HepG2 (cell line): Measurements from ENCODE around the gene RMDN2. TPM values are rescaled to one million over a fixed set of nuclear protein-coding genes. Genes with fewer than 3 reads are reported as not detected.
"Not testable (repeated sequence)": the region's sequence is repeated elsewhere in the genome, so short reads cannot be mapped to it uniquely, and the experiment has no call there.

Source experiments
- ATAC-seq: fragments of 200-7000 bp; cut with Tn5 transposase; 3 replicates; pipeline ENCODE4 v1.9.1; 2020; ENCODE audit warnings: mild to moderate bottlenecking, moderate library complexity
- BruUV-seq: library from RNA; stranded (reverse); fragments of 400-500 nt; replicated peaks from 2 replicates; lab custom pipeline; 2021; lab: Mats Ljungman, UMichigan
- CTCF ChIA-PET: fragments of 300-600 bp; formaldehyde crosslinking; extraction: SDS; loops from one replicate; lab custom pipeline; 2021; ENCODE audit warnings: low total read pairs, inconsistent platforms, low intra/inter-chr PET ratio; lab: Yijun Ruan, JAX
- POLR2A ChIA-PET: fragments of 350-600 bp; sonication (Branson Sonifier 250); formaldehyde crosslinking; loops from one replicate; lab custom pipeline; 2020; ENCODE audit warnings: antibody characterized with exemption, inconsistent platforms; lab: Yijun Ruan, JAX
- DNase-seq: peaks from one replicate; pipeline ENCODE4 v3.0.0-alpha.2; 2015; ENCODE audit warnings: low spot score
- FAIRE-seq: peaks from 3 replicates; lab custom pipeline; 2011; peaks lifted over from hg19 to GRCh38; lab: Jason Lieb, UNC
- H2AFZ ChIP-seq: one replicate; pipeline ENCODE4 v1.6.1; 2011; ENCODE audit warnings: low read length, inconsistent platforms
- H3K27ac ChIP-seq: fragments of 300-600 bp; 3 replicates; pipeline ENCODE4 v1.8.0; 2011; ENCODE audit warnings: mixed run types, mild to moderate bottlenecking, mixed read lengths, low read length, inconsistent platforms; ENCODE audit not compliant: insufficient read depth; ENCODE audit errors: extremely low read length
- H3K27me3 ChIP-seq, 2 experiments: fragments of 200-600 bp in 1 of 2; 2 replicates in 1 of 2; 3 replicates in 1 of 2; pipeline versions ENCODE4 v1.6.0 to v1.8.0; 2011; ENCODE audit warnings: low read length in 2 of 2, mild to moderate bottlenecking in 2 of 2, moderate library complexity in 2 of 2, inconsistent platforms in 1 of 2; ENCODE audit not compliant: insufficient read depth in 2 of 2, control insufficient read depth in 1 of 2
- H3K36me3 ChIP-seq, 2 experiments: fragments of 200-600 bp in 1 of 2; replicated peaks in 1 of 2; 2 replicates in 1 of 2; 3 replicates in 1 of 2; pipeline versions ENCODE4 v1.5.1 to v1.8.0; 2011; ENCODE audit warnings: low read length in 2 of 2, inconsistent platforms in 1 of 2; ENCODE audit not compliant: insufficient read depth in 2 of 2, control insufficient read depth in 1 of 2
- H3K4me1 ChIP-seq: 2 replicates; pipeline ENCODE4 v1.5.1; 2012; ENCODE audit warnings: low read length, inconsistent platforms; ENCODE audit not compliant: insufficient read depth
- H3K4me2 ChIP-seq: 2 replicates; pipeline ENCODE4 v1.6.0; 2011; ENCODE audit warnings: low read depth, low read length, inconsistent platforms
- H3K4me3 ChIP-seq, 3 experiments: fragments of 200-600 bp in 1 of 3; sonication (generic), shearing (Covaris generic) in 1 of 3; replicated peaks in 1 of 3; 2 replicates each; pipeline ENCODE4 v1.5.1; 2011 to 2016; ENCODE audit warnings: low read length in 3 of 3, inconsistent platforms in 2 of 3, low read depth in 2 of 3, mild to moderate bottlenecking in 2 of 3, control low read depth in 1 of 3, mixed read lengths in 1 of 3; ENCODE audit not compliant: insufficient read depth in 1 of 3
- H3K79me2 ChIP-seq: one replicate; pipeline ENCODE4 v1.6.1; 2011; ENCODE audit warnings: low read length, inconsistent platforms; ENCODE audit not compliant: insufficient read depth
- H3K9ac ChIP-seq: 2 replicates; pipeline ENCODE4 v1.6.0; 2011; ENCODE audit warnings: mild to moderate bottlenecking, low read depth, low read length, inconsistent platforms; ENCODE audit not compliant: insufficient read depth
- H3K9me3 ChIP-seq: 2 replicates; pipeline ENCODE4 v1.5.1; 2012; ENCODE audit warnings: mild to moderate bottlenecking, low read length
- H4K20me1 ChIP-seq: 2 replicates; pipeline ENCODE4 v1.6.0; 2011; ENCODE audit warnings: inconsistent platforms, mild to moderate bottlenecking, low read length, moderate library complexity; ENCODE audit not compliant: insufficient read depth
- CBFB ChIP-seq: sonication (generic); formaldehyde crosslinking; IDR thresholded peaks from 2 replicates; pipeline ENCODE4 v1.4.0; 2020; ENCODE audit warnings: missing genetic modification reagents
- GZF1 ChIP-seq: sonication (generic); formaldehyde crosslinking; IDR thresholded peaks from 2 replicates; pipeline ENCODE4 v1.5.1; 2020; ENCODE audit warnings: mild to moderate bottlenecking, missing genetic modification reagents
- HMG20B ChIP-seq: conservative IDR thresholded peaks from 2 replicates; pipeline ENCODE4 v1.6.1; 2016; ENCODE audit warnings: missing genetic modification reagents, missing compliant biosample characterization
- MIER2 ChIP-seq: IDR thresholded peaks from 2 replicates; pipeline ENCODE4 v1.6.1; 2016; ENCODE audit warnings: missing biosample characterization, missing genetic modification reagents
- MYC ChIP-seq: sonication (generic); formaldehyde crosslinking; IDR thresholded peaks from 2 replicates; pipeline ENCODE4 v1.9.0; 2021; ENCODE audit warnings: missing genetic modification reagents, borderline replicate concordance
- POGZ ChIP-seq: sonication (generic); formaldehyde crosslinking; IDR thresholded peaks from 2 replicates; pipeline ENCODE4 v1.4.0; 2020; ENCODE audit warnings: mild to moderate bottlenecking, missing genetic modification reagents
- SRSF4 ChIP-seq: fragments of 200-400 bp; formaldehyde crosslinking; IDR thresholded peaks from one replicate; pipeline ENCODE4 v1.6.1; 2018; ENCODE audit warnings: mild to moderate bottlenecking, low read depth, low read length, moderate library complexity; ENCODE audit not compliant: poor library complexity, severe bottlenecking
- ZNF232 ChIP-seq: sonication (generic); formaldehyde crosslinking; IDR thresholded peaks from 2 replicates; pipeline ENCODE4 v1.4.0; 2020; ENCODE audit warnings: missing genetic modification reagents, borderline replicate concordance
- ZNF562 ChIP-seq: sonication (generic); formaldehyde crosslinking; IDR thresholded peaks from 2 replicates; pipeline ENCODE4 v1.8.0; 2022; ENCODE audit warnings: missing genetic modification reagents, borderline replicate concordance
- ZNF672 ChIP-seq: sonication (generic); formaldehyde crosslinking; IDR thresholded peaks from 2 replicates; pipeline ENCODE4 v1.8.1; 2022; ENCODE audit warnings: missing genetic modification reagents
- ZSCAN12 ChIP-seq: sonication (generic); formaldehyde crosslinking; IDR thresholded peaks from 2 replicates; pipeline ENCODE4 v1.9.0; 2021; ENCODE audit warnings: mild to moderate bottlenecking, missing genetic modification reagents
- ZSCAN25 ChIP-seq: sonication (generic); formaldehyde crosslinking; IDR thresholded peaks from 2 replicates; pipeline ENCODE4 v1.8.0; 2022; ENCODE audit warnings: mild to moderate bottlenecking, missing genetic modification reagents
- WGBS: methylation state at CpG from one replicate; pipeline ENCODE4 v1.1.6; 2017; ENCODE audit warnings: low lambda C conversion rate; 5-methylcytosine and 5-hydroxymethylcytosine counted together
- in situ Hi-C: cut with HindIII; loops from 2 replicates; pipeline ENCODE4 v1.10.0; 2017; ENCODE audit warnings: low pct_unique_long_range_greater_than_20kb; ENCODE audit not compliant: extremely low pct_ligation_motif_present
- intact Hi-C: fragments of 100-400 bp; cut with micrococcal nuclease; formaldehyde crosslinking; loops from one replicate; pipeline ENCODE4 v1.10.0; 2022; ENCODE audit not compliant: unreplicated experiment
- polyA plus RNA-seq, 8 experiments: library from polyadenylated mRNA; depleted of rRNA in 3 of 8; stranded (reverse) in 7 of 8; unstranded in 1 of 8; fragments of >200 nt; fragmentation: Illumina TruSeq in 4 of 8; extraction: Trizol in 4 of 8; gene quantifications; 2 replicates each; pipeline versions ENCODE4 v1.2.1 to v1.2.3, GENCODE V29; 2011 to 2016; ENCODE audit warnings: low read depth in 4 of 8, missing spikeins in 1 of 8, mixed read lengths in 1 of 8; ENCODE audit not compliant: insufficient read depth in 1 of 8
- total RNA-seq, 5 experiments: library from RNA; depleted of rRNA; stranded (reverse); fragments of >200 nt; fragmentation: Illumina TruSeq; extraction: Trizol; gene quantifications; 2 replicates each; pipeline ENCODE4 v1.2.3, GENCODE V29; 2016; ENCODE audit warnings: low read depth in 1 of 5

The RMDN2 gene
- total and polyA plus RNA-seq, 2 of the 13 experiments (the other 11 are each of a cell fraction or from before 2014, with no cell fraction given) = 2.3 to 8.9 TPM

DNA sequence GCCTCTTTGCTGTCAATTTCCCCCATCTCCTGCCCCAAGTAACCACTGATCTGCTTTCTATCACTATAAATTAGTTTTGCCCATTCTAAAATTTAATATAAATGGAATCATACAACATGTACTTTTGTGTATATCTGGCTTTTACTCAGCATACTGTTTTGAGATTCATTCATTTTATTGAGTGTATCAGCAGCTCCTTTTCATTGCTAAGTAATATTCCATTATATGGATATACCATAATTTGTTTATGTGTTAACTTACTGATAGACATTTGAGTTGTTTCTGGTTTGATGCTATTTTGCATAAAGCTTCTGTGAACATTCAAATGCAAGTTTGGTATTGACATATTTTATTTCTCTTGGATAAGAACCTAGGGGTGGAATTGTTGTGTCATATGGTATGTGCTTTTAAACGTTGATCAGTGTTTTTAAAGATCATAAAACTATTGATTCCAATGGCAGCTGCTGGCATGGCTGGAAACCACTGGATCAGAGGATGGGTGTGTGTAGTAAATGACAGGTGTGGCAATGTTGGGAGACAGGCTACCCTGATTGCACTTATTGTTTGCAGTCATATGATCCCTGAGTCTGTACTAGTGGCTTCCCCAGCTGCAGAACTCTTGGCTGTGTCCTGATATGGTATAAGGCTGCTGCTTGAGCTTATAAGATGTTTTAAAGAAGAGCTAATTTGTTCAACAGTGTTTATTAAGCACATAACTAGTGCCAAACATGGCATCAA is 75.6 kb downstream of the RMDN2 start:
- no peaks in the 10 kb centered on the region for H3K79me2 ChIP-seq
- DNase-seq (no peak), ATAC-seq (no peak), FAIRE-seq (no peak)
- H3K36me3 ChIP-seq = no peaks in the 10 kb centered on the region; a peak in 1 of 5 replicates
- ChIA-PET POLR2A (no interaction called here), CTCF (no interaction called here)
- no peaks in the 10 kb centered on the region for H3K4me1 ChIP-seq
- TF ChIP-seq GZF1 (CRISPR knock-in tag) (no peak), ZNF672 (no peak), SRSF4 (no peak), POGZ (CRISPR knock-in tag) (no peak), MIER2 (no peak), MYC (CRISPR knock-in tag) (no peak), HMG20B (CRISPR knock-in tag) (no peak), CBFB (CRISPR knock-in tag) (no peak), ZSCAN25 (CRISPR knock-in tag) (no peak), ZSCAN12 (CRISPR knock-in tag) (no peak), ZNF232 (CRISPR knock-in tag) (no peak), ZNF562 (CRISPR knock-in tag) (no peak)
- in situ Hi-C loops (no loop called here), intact Hi-C loops (no loop called here)
- H3K9ac ChIP-seq = no peak overlapping the region
- H3K4me2 ChIP-seq = no peak overlapping the region
- H3K9me3 ChIP-seq = no peaks in the 10 kb centered on the region
- 40% methylated on average over 1 of the region's 1 CpG for WGBS
- BruUV-seq = no TSS peak
- H2AFZ ChIP-seq = no peak overlapping the region
- H3K27ac ChIP-seq = no peak overlapping the region
- no peaks in the 10 kb centered on the region for H3K27me3 ChIP-seq
- no peak overlapping the region for H3K4me3 ChIP-seq
- no peaks in the 10 kb centered on the region for H4K20me1 ChIP-seq

DNA sequence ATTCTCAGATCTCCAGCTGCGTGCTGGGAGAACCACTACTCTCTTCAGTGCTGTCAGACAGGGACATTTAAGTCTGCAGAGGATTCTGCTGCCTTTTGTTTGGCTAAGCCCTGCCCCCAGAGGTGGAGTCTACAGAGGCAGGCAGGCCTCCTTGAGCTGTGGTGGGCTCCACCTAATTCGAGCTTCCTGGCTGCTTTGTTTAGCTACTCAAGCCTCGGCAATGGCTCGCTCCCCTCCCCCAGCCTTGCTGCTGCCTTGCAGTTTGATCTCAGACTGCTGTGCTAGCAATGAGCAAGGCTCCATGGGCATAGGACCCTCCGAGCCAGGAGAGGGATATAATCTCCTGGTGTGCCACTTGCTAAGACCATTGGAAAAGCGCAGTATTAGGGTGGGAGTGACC is 85.1 kb downstream of the RMDN2 start:
- H3K79me2 ChIP-seq, H3K36me3 ChIP-seq, BruUV-seq, H3K4me2 ChIP-seq, CTCF ChIA-PET, in situ Hi-C loops, H2AFZ ChIP-seq, H3K4me3 ChIP-seq, POLR2A ChIA-PET, intact Hi-C loops, H3K4me1 ChIP-seq, H3K27me3 ChIP-seq, H3K9ac ChIP-seq, FAIRE-seq, H4K20me1 ChIP-seq, H3K9me3 ChIP-seq, ATAC-seq, H3K27ac ChIP-seq, DNase-seq: not testable (repeated sequence)
- 83% methylated on average over 5 of the region's 6 CpGs for WGBS
